ENCODE data around the gene PDIA5. TPM values are rescaled to one million over a fixed set of nuclear protein-coding genes. Genes with fewer than 3 reads are reported as not detected.

Gene PDIA5
- total and polyA plus RNA-seq, 2 donors (not counting 1 experiment from before 2014, with no cell fraction given) = 2.6 to 3.8 TPM

DNA sequence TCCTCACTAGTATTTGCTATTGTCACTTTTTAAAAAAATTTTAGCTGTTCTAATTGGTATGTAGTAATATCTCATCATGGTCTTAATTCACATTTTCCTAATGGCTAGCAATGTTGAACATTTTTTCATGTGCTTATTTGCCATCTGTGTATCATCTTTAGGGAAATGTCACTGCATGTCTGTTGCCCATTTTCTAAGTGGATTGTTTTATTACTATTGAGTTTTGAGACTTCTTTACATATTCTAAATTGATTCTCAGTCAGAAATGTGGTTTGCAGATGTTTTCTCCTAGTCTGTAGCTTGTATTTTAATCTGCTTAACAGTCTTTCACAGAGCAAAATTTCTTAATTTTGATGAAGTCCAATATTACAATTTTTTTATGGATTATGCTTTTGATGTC lies 101.3 kb downstream of the PDIA5 start:
- CTCF ChIA-PET = no interaction called here
- Histone ChIP-seq H3K4me2 (replicated peaks; ENCODE audit: low read depth, low read length, poor library complexity, severe bottlenecking) (no peak overlapping the region), H3K27ac (ENCODE audit: low read length in 2 of 2) (no peak overlapping the region), H4K20me1 (ENCODE audit: control insufficient read depth, insufficient read depth, low read length, poor library complexity, severe bottlenecking) (no peaks in the 10 kb centered on the region), H3K79me2 (ENCODE audit: control insufficient read depth, insufficient read depth, low read length) (no peaks in the 10 kb centered on the region), H3K9me3 (ENCODE audit: control extremely low read depth in 1 of 3, control insufficient read depth in 2 of 3, insufficient read depth in 1 of 3, low read length in 2 of 3) (peaks cover 0 to 3% (median 0%) of the 10 kb centered on the region in 3 donors), H3K4me3 (ENCODE audit: control extremely low read depth in 1 of 5, extremely low read depth in 1 of 5, insufficient read depth in 1 of 5, low read depth in 2 of 5, low read length in 4 of 5) (no peak overlapping the region), H3K36me3 (replicated peaks in 1 of 2; ENCODE audit: control extremely low read depth in 1 of 2, control insufficient read depth in 1 of 2, extremely low read depth in 1 of 2, insufficient read depth in 2 of 2, low read length in 1 of 2) (peaks cover 0 to 3% of the 10 kb centered on the region in 2 experiments), H2AFZ (ENCODE audit: insufficient read depth, low read depth, low read length, poor library complexity, severe bottlenecking) (no peak overlapping the region), H3K9ac (ENCODE audit: low read length) (no peak overlapping the region), H3K27me3 (replicated peaks in 1 of 4; ENCODE audit: control extremely low read depth in 1 of 4, control insufficient read depth in 3 of 4, insufficient read depth in 4 of 4, low read length in 3 of 4) (no peaks in the 10 kb centered on the region), H3K4me1 (ENCODE audit: control insufficient read depth in 2 of 2, insufficient read depth in 2 of 2, low read length in 2 of 2) (no peaks in the 10 kb centered on the region)
- intact Hi-C loops (cut with micrococcal nuclease) = no loop called here
- peaks cover 3% of the 10 kb centered on the region for H3K9me3 Mint-ChIP-seq (ENCODE audit: insufficient read depth)
- TF ChIP-seq EZH2 (IDR thresholded peaks at IDR 0.05; ENCODE audit: borderline replicate concordance, insufficient read depth, low read depth, low read length, poor library complexity, severe bottlenecking) = no peak
- TF ChIP-seq, protein P1, sequence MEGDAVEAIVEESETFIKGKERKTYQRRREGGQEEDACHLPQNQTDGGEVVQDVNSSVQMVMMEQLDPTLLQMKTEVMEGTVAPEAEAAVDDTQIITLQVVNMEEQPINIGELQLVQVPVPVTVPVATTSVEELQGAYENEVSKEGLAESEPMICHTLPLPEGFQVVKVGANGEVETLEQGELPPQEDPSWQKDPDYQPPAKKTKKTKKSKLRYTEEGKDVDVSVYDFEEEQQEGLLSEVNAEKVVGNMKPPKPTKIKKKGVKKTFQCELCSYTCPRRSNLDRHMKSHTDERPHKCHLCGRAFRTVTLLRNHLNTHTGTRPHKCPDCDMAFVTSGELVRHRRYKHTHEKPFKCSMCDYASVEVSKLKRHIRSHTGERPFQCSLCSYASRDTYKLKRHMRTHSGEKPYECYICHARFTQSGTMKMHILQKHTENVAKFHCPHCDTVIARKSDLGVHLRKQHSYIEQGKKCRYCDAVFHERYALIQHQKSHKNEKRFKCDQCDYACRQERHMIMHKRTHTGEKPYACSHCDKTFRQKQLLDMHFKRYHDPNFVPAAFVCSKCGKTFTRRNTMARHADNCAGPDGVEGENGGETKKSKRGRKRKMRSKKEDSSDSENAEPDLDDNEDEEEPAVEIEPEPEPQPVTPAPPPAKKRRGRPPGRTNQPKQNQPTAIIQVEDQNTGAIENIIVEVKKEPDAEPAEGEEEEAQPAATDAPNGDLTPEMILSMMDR (IDR thresholded peaks at IDR 0.05) = no peak
- H3K27ac Mint-ChIP-seq = no peak overlapping the region
- POLR2A ChIA-PET = no interaction called here
- ATAC-seq (ENCODE audit: low read depth) = no peak
- H3K4me1 Mint-ChIP-seq = no peaks in the 10 kb centered on the region
- H3K27me3 Mint-ChIP-seq = no peaks in the 10 kb centered on the region
- no peak for DNase-seq
- H3K4me3 Mint-ChIP-seq = no peak overlapping the region

DNA sequence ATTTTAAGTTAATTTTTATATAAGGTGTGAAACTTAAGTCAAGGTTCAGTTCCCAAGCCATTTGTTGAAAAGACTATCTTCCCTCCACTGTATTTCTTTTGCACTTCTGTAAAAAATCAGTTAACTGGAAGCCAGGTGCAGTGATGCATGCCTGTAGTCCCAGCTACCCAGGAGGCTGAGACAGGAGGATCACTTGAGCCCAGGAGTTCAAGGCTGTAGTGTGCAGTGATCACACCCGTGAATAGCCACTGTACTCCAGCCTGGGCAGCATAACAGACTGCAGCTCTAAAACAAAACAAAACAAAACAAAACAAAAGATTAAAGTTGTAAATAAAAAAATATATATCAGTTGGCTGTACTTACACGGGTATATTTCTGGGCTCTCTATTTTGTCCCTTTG lies 101.8 kb downstream of the PDIA5 start:
- no peak for DNase-seq
- intact Hi-C loops (cut with micrococcal nuclease) = no loop called here

More for the DNA sequence above, 101.8 kb downstream of the PDIA5 start:
- no peaks in the 10 kb centered on the region for H3K27me3 Mint-ChIP-seq
- H3K9ac ChIP-seq (ENCODE audit: low read length) = no peak overlapping the region
- no peaks in the 10 kb centered on the region for H3K79me2 ChIP-seq (ENCODE audit: control insufficient read depth, insufficient read depth, low read length)
- H3K4me3 ChIP-seq (ENCODE audit: control extremely low read depth in 1 of 5, extremely low read depth in 1 of 5, insufficient read depth in 1 of 5, low read depth in 2 of 5, low read length in 4 of 5) = no peak overlapping the region
- no peak for TF ChIP-seq EZH2 (IDR thresholded peaks at IDR 0.05; ENCODE audit: borderline replicate concordance, insufficient read depth, low read depth, low read length, poor library complexity, severe bottlenecking)
- TF ChIP-seq, protein P1 (IDR thresholded peaks at IDR 0.05) = no peak
- POLR2A ChIA-PET = no interaction called here
- H3K4me1 Mint-ChIP-seq = no peaks in the 10 kb centered on the region
- no CpG with 5 or more reads among the region's 2 CpGs for WGBS (ENCODE audit: insufficient coverage)
- H3K36me3 ChIP-seq (replicated peaks in 1 of 2; ENCODE audit: control extremely low read depth in 1 of 2, control insufficient read depth in 1 of 2, extremely low read depth in 1 of 2, insufficient read depth in 2 of 2, low read length in 1 of 2) = peaks cover 0 to 1% of the 10 kb centered on the region in 2 experiments
- H4K20me1 ChIP-seq (ENCODE audit: control insufficient read depth, insufficient read depth, low read length, poor library complexity, severe bottlenecking) = no peaks in the 10 kb centered on the region
- no peak overlapping the region for H2AFZ ChIP-seq (ENCODE audit: insufficient read depth, low read depth, low read length, poor library complexity, severe bottlenecking)
- H3K27ac ChIP-seq (ENCODE audit: low read length in 2 of 2) = no peak overlapping the region
- no peaks in the 10 kb centered on the region for H3K4me1 ChIP-seq (ENCODE audit: control insufficient read depth in 2 of 2, insufficient read depth in 2 of 2, low read length in 2 of 2)
- ATAC-seq (ENCODE audit: low read depth) = no peak
- H3K9me3 ChIP-seq (ENCODE audit: control extremely low read depth in 1 of 3, control insufficient read depth in 2 of 3, insufficient read depth in 1 of 3, low read length in 2 of 3) = peaks cover 0 to 3% (median 0%) of the 10 kb centered on the region in 3 donors
- H3K9me3 Mint-ChIP-seq (ENCODE audit: insufficient read depth) = peaks cover 3% of the 10 kb centered on the region
- no peak overlapping the region for H3K4me2 ChIP-seq (replicated peaks; ENCODE audit: low read depth, low read length, poor library complexity, severe bottlenecking)
- CTCF ChIA-PET = no interaction called here
- no peak overlapping the region for H3K27ac Mint-ChIP-seq
- no peaks in the 10 kb centered on the region for H3K27me3 ChIP-seq (replicated peaks in 1 of 4; ENCODE audit: control extremely low read depth in 1 of 4, control insufficient read depth in 3 of 4, insufficient read depth in 4 of 4, low read length in 3 of 4)
- H3K4me3 Mint-ChIP-seq = no peak overlapping the region
